ENCODE data around the gene PIGK. TPM values are rescaled to one million over a fixed set of nuclear protein-coding genes. Genes with fewer than 3 reads are reported as not detected.

Gene PIGK
- total RNA-seq, 4 donors from 2014 or later, result 23.5 to 41.0 (median 28.3) TPM

GRCh38 chr1:77081834-77082233 is 137.4 kb downstream of the PIGK start:
- no peak overlapping the region for H3K27ac ChIP-seq
- H3K4me1 ChIP-seq, result no peaks in the 10 kb centered on the region
- H3K27me3 ChIP-seq, result no peaks in the 10 kb centered on the region
- no peaks in the 10 kb centered on the region for H3K9me3 ChIP-seq
- intact Hi-C loops (cut with DNase I), result no loop called here
- no peaks in the 10 kb centered on the region for H3K36me3 ChIP-seq
- no peak overlapping the region for H3K4me3 ChIP-seq (replicated peaks in 1 of 3)
- TF ChIP-seq, protein P1, sequence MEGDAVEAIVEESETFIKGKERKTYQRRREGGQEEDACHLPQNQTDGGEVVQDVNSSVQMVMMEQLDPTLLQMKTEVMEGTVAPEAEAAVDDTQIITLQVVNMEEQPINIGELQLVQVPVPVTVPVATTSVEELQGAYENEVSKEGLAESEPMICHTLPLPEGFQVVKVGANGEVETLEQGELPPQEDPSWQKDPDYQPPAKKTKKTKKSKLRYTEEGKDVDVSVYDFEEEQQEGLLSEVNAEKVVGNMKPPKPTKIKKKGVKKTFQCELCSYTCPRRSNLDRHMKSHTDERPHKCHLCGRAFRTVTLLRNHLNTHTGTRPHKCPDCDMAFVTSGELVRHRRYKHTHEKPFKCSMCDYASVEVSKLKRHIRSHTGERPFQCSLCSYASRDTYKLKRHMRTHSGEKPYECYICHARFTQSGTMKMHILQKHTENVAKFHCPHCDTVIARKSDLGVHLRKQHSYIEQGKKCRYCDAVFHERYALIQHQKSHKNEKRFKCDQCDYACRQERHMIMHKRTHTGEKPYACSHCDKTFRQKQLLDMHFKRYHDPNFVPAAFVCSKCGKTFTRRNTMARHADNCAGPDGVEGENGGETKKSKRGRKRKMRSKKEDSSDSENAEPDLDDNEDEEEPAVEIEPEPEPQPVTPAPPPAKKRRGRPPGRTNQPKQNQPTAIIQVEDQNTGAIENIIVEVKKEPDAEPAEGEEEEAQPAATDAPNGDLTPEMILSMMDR (IDR thresholded peaks at IDR 0.05), result no peak
- no peak for TF ChIP-seq POLR2A (IDR thresholded peaks at IDR 0.05)
- DNase-seq, result no peak
- 57 to 69% methylated on average over 4 of the region's 4 CpGs for WGBS, 2 donors

DNA sequence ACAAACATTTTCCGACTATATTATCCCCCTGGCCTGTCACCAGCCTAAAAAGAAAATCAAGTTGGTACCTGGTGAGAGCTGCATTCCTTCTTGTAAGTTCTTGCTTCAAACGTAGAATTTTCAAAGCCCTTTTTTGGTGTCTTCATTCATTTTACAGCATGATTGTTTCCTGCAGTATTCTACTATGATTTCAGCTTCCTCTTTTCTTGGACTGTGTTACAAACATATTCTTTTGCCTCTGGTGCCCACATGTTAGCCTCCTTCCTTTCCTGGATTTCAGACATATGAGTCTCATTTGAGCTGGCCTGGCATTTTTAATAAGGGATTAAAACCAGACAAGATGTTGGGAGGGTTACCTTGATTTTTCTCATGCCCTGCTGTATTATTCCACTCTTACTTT is 142.5 kb downstream of the PIGK start:
- Histone ChIP-seq H3K27ac (no peak overlapping the region), H3K4me3 (replicated peaks in 1 of 3) (no peak overlapping the region), H3K9me3 (no peaks in the 10 kb centered on the region), H3K36me3 (no peaks in the 10 kb centered on the region), H3K27me3 (no peaks in the 10 kb centered on the region), H3K4me1 (no peaks in the 10 kb centered on the region)
- TF ChIP-seq, protein P1 (IDR thresholded peaks at IDR 0.05), result no peak
- no peak for TF ChIP-seq POLR2A (IDR thresholded peaks at IDR 0.05)
- 78 to 79% methylated on average over 2 of the region's 2 CpGs for WGBS, 2 donors
- no peak for DNase-seq
- intact Hi-C loops (cut with DNase I), result no loop called here

- DNase-seq, result no peak
- Histone ChIP-seq H3K36me3 (no peaks in the 10 kb centered on the region), H3K4me3 (replicated peaks in 1 of 3) (no peak overlapping the region), H3K4me1 (no peaks in the 10 kb centered on the region), H3K27me3 (no peaks in the 10 kb centered on the region), H3K27ac (no peak overlapping the region), H3K9me3 (no peaks in the 10 kb centered on the region)
- intact Hi-C loops (cut with DNase I), result no loop called here
- WGBS, 2 donors, result 68 to 77% methylated on average over 2 of the region's 2 CpGs
- no peak for TF ChIP-seq POLR2A (IDR thresholded peaks at IDR 0.05)
- TF ChIP-seq, protein P1 (IDR thresholded peaks at IDR 0.05), result no peak
These were observed 151.2 kb downstream of the PIGK start for GRCh38 chr1:77068013-77068412.

- TF ChIP-seq, protein P1 (IDR thresholded peaks at IDR 0.05), result no peak
- TF ChIP-seq POLR2A (IDR thresholded peaks at IDR 0.05), result no peak
- Histone ChIP-seq H3K4me1 (no peaks in the 10 kb centered on the region), H3K4me3 (replicated peaks in 1 of 3) (no peak overlapping the region), H3K9me3 (no peaks in the 10 kb centered on the region), H3K27ac (no peak overlapping the region), H3K27me3 (no peaks in the 10 kb centered on the region), H3K36me3 (no peaks in the 10 kb centered on the region)
- 77 to 89% methylated on average over 7 of the region's 7 CpGs for WGBS, 2 donors
- no peak for DNase-seq
- intact Hi-C loops (cut with DNase I), result no loop called here
These were observed 153.4 kb downstream of the PIGK start for GRCh38 chr1:77065693-77066342.

- Histone ChIP-seq H3K9me3 (no peaks in the 10 kb centered on the region), H3K4me1 (no peaks in the 10 kb centered on the region), H3K4me3 (replicated peaks in 1 of 3) (no peak overlapping the region), H3K27me3 (no peaks in the 10 kb centered on the region), H3K36me3 (no peaks in the 10 kb centered on the region), H3K27ac (no peak overlapping the region)
- DNase-seq, result no peak
- WGBS, 2 donors, result 85 to 88% methylated on average over 2 of the region's 2 CpGs
- TF ChIP-seq, protein P1 (IDR thresholded peaks at IDR 0.05), result no peak
- TF ChIP-seq POLR2A (IDR thresholded peaks at IDR 0.05), result no peak
- intact Hi-C loops (cut with DNase I), result no loop called here
These were observed 155.0 kb downstream of the PIGK start for GRCh38 chr1:77064246-77064645.
